Measurements from ENCODE around the gene CENPO. TPM values are rescaled to one million over a fixed set of nuclear protein-coding genes. Genes with fewer than 3 reads are reported as not detected.

CENPO gene
- total and polyA plus RNA-seq, 12 donors, result 2.6 to 16.6 (median 9.5) TPM

DNA sequence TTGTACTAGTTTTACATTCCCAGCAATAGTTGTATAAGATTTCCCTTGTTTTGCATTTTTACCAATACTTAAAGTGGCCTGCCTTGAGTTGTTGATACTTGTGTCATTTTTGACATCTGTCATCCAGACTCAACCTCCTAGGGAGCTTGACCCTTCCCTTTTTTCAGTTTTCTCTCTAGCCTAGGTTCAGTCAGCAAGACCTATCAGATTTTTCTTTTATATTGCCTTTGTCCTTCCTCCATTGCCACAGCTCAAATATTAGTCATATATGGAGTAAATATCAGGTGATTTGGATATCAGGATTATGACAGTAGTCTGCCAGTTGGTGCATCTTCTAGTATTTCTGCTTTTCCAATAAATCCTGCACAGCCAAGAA is 13.4 kb downstream of the CENPO start:
- Histone ChIP-seq H3K36me3 (replicated peaks in 1 of 2) (no peaks in the 10 kb centered on the region), H3K9me3 (replicated peaks in 1 of 3) (no peaks in the 10 kb centered on the region), H3K4me1 (replicated peaks in 1 of 2) (no peaks in the 10 kb centered on the region), H3K27ac (no peak overlapping the region), H3K27me3 (no peaks in the 10 kb centered on the region), H3K4me3 (no peak overlapping the region)
- TF ChIP-seq, protein P1, sequence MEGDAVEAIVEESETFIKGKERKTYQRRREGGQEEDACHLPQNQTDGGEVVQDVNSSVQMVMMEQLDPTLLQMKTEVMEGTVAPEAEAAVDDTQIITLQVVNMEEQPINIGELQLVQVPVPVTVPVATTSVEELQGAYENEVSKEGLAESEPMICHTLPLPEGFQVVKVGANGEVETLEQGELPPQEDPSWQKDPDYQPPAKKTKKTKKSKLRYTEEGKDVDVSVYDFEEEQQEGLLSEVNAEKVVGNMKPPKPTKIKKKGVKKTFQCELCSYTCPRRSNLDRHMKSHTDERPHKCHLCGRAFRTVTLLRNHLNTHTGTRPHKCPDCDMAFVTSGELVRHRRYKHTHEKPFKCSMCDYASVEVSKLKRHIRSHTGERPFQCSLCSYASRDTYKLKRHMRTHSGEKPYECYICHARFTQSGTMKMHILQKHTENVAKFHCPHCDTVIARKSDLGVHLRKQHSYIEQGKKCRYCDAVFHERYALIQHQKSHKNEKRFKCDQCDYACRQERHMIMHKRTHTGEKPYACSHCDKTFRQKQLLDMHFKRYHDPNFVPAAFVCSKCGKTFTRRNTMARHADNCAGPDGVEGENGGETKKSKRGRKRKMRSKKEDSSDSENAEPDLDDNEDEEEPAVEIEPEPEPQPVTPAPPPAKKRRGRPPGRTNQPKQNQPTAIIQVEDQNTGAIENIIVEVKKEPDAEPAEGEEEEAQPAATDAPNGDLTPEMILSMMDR (IDR thresholded peaks at IDR 0.05), result no peak
- no peak for TF ChIP-seq POLR2A (IDR thresholded peaks at IDR 0.05)
- intact Hi-C loops (cut with DNase I), result no loop called here
- no peak for DNase-seq

DNA sequence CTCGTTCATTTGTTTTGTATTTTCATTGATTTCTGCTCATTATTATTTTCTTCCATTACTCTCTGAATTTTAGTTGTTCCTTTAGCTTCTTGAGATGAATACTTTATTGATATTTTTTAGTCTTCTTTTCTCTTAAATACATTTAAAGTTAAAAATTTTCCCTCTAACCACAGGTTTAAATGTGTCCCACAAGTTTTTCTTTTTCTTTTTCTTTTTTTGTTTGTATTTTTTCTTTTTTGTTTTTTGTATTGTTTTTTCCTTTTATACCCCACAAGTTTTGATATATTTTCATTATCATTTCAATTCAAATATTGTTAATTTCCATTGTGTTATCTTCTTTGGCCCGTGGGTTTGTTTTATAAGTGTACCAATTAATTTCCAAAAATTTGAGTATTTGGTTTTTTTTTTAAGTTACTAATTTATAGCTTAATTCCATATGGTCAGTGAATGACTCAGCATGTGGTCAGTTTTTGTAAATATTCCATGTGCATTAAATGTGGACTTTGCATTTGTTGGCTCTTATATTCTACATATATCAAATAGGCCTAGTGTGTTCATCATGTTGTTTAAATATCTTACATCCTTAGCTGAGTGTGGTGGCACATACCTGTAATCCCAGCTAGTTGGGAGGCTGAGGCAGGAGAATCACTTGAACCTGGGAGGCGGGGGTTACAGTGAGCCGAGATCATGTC is 16.2 kb downstream of the CENPO start:
- no peaks in the 10 kb centered on the region for H3K36me3 ChIP-seq (replicated peaks in 1 of 2)
- intact Hi-C loops (cut with DNase I), result no loop called here
- no peak overlapping the region for H3K27ac ChIP-seq
- H3K27me3 ChIP-seq, result no peaks in the 10 kb centered on the region
- 87 to 90% (median 89%) methylated on average over 4 of the region's 4 CpGs for WGBS, 4 donors
- TF ChIP-seq POLR2A (IDR thresholded peaks at IDR 0.05), result no peak
- TF ChIP-seq, protein P1 (IDR thresholded peaks at IDR 0.05), result no peak
- no peaks in the 10 kb centered on the region for H3K4me1 ChIP-seq (replicated peaks in 1 of 2)
- H3K4me3 ChIP-seq, result no peak overlapping the region
- H3K9me3 ChIP-seq (replicated peaks in 1 of 3), result no peaks in the 10 kb centered on the region
- no peak for DNase-seq

- no peak overlapping the region for H3K27ac ChIP-seq
- intact Hi-C loops (cut with DNase I), result no loop called here
- H3K9me3 ChIP-seq (replicated peaks in 1 of 3), result no peaks in the 10 kb centered on the region
- H3K4me3 ChIP-seq, result no peak overlapping the region
- TF ChIP-seq, protein P1 (IDR thresholded peaks at IDR 0.05), result no peak
- TF ChIP-seq POLR2A (IDR thresholded peaks at IDR 0.05), result no peak
- peaks cover 0 to 3% of the 10 kb centered on the region in 2 donors for H3K36me3 ChIP-seq (replicated peaks in 1 of 2)
- no peaks in the 10 kb centered on the region for H3K27me3 ChIP-seq
- H3K4me1 ChIP-seq (replicated peaks in 1 of 2), result peaks cover 2 to 12% of the 10 kb centered on the region in 2 donors
- 98% methylated on average over 4 of the region's 4 CpGs for WGBS, 4 donors
- no peak for DNase-seq
These were observed 20.5 kb downstream of the CENPO start for GRCh38 chr2:24813691-24814137.

GRCh38 chr2:24814516-24814915 is 21.3 kb downstream of the CENPO start:
- peaks cover 0 to 7% of the 10 kb centered on the region in 2 donors for H3K36me3 ChIP-seq (replicated peaks in 1 of 2)
- TF ChIP-seq, protein P1 (IDR thresholded peaks at IDR 0.05), result no peak
- no peak for TF ChIP-seq POLR2A (IDR thresholded peaks at IDR 0.05)
- intact Hi-C loops (cut with DNase I), result no loop called here
- no peak overlapping the region for H3K27ac ChIP-seq
- DNase-seq, result no peak
- no peak overlapping the region for H3K4me3 ChIP-seq
- whole genome bisulfite sequencing, 4 donors, result 78 to 86% (median 82%) methylated on average over 4 of the region's 4 CpGs
- H3K4me1 ChIP-seq (replicated peaks in 1 of 2), result peaks cover 8 to 20% of the 10 kb centered on the region in 2 donors
- H3K27me3 ChIP-seq, result no peaks in the 10 kb centered on the region
- H3K9me3 ChIP-seq (replicated peaks in 1 of 3), result no peaks in the 10 kb centered on the region
